ENCODE data around the gene PTGES.
"Not testable (repeated sequence)": the region's sequence is repeated elsewhere in the genome, so short reads cannot be mapped to it uniquely, and the experiment has no call there.

Gene PTGES

DNA sequence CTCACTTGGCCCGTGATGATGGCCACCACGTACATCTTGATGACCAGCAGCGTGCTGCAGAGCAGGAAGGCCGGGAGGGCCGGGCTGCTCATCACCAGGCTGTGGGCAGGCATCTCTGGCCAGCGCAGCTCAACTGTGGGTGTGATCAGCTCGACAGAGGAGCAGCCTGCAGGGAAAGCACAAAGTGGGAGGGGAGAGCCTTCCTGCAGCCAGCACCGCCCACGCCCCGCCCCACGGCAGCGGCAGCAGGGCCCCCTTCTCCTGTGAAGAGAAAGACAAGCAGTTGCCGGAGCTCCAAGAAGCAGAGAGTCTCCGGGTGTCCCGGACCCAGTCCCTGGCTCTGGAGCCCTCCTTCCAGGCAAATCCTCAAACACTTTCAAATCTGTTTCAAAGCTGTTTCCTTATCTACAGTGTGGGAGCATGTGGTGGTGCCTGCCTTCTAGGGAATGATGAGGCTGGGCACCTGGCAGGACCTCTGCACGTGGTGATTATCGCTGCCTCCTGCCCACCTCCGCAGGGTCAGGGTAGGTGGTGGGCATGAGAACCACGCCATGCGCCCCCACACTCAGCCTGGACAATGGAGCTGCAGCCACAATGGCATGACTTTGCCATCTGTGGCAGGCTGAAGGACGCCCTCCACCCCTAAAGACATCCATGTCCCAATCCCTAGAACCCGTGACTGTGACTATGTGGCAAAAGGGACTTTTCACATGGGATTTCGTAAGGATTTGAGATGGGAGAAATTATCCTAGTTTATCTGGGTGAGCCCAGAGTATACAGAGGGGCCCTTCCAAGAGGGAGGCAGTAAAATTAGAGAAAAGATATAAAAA lies at the start of gene PTGES:
Gene PTGES, minus strand, starts transcription at position 143 of the 830 bp plus-strand sequence. Its CDS starts 30 bp downstream, at position 113.
- peak; percentile 7 to 45 for DNase-seq (ENCODE audit: low read depth in 2 of 2)

DNA sequence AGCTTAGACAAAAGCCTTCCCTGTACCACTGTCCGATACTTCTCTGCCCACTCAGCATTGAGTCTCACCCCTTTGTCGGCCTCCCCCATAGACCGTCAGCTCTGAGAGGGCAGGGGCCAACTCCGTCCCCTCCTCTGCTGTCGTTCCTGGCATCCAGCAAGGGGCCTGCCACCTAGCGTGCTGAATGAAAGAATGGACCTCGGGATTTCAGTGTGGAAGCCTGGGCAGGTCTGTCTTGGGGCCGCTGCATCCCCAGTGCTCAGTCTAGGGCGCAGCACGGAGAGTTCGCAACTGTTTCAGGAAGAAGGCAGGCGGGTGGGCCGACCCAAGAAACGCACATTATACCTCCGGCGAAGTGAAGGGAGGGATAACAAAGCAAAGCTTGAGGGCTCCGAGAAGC lies 48.7 kb upstream of the PTGES start:
- DNase-seq (ENCODE audit: low read depth in 2 of 2) = no peak

- DNase-seq (ENCODE audit: low read depth in 2 of 2) = no peak
Measured at GRCh38 chr9:129798973-129799372, 46.1 kb upstream of the PTGES start.

DNA sequence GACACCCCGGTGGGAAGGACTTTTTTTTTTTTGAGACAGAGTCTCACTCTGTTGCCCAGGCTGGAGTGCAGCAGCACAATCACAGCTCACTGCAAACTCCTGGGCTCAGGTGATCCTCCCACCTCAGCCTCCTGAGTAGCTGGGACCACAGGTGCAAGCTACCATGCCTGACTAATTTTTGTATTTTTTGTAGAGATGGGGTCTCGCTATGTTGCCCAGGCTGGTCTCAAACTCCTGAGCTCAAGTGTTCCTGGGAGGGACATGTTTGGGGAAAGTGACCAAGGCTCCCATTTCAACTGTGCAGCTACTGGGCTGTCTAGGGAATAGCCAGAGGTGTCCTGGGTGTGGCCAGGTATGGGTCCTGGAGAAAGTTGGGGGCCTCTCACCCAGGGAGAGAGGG lies 43.2 kb upstream of the PTGES start:
- DNase-seq (ENCODE audit: low read depth in 2 of 2) = not testable (repeated sequence)

GRCh38 chr9:129794549-129794948 lies 41.7 kb upstream of the PTGES start:
- no peak for DNase-seq (ENCODE audit: low read depth in 2 of 2)

GRCh38 chr9:129786481-129786880 lies 33.6 kb upstream of the PTGES start:
- DNase-seq (ENCODE audit: low read depth in 2 of 2) = no peak

DNA sequence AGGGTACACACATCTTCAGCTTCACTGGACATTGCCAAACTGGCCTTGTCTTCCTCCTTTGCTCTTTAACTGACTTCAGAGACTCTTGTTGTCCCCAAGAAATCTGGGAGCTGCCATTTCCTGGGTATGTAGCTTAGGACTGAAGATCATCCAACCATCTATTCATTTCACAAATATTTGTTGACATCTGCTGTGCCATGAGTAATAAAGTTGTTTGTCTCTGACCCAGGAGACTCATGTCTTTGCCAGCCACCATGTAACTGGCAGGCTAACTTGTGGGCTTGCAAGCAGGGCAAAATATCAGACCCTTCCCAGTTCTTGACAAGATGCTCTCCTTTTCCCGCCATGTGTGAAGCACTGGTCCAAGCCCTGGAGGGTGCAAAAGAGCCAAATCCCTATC lies 33.0 kb upstream of the PTGES start:
- DNase-seq (ENCODE audit: low read depth in 2 of 2) = no peak

DNA sequence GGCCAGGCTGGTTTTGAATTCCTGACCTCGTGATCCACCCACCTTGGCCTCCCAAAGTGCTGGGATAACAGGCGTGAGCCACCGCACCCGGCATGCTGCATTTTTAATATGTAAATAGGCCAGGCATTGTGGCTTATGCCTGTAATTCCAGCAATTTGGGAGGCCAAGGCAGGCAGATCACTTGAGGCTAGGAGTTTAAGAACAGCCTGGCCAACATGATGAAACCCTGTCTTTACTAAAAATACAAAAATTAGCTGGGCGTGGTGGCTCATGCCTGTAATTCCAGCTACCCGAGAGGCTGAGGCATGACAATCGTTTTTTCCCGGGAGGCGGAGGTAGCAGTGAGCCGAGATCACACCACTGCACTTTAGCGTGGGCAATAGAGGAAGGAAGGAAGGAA lies 32.1 kb upstream of the PTGES start:
- DNase-seq (ENCODE audit: low read depth in 2 of 2) = not testable (repeated sequence)

GRCh38 chr9:129783516-129784361 lies 30.9 kb upstream of the PTGES start:
- DNase-seq (ENCODE audit: low read depth in 2 of 2) = peak; percentile 39 to 64

- DNase-seq (ENCODE audit: low read depth in 2 of 2) = no peak
Measured at GRCh38 chr9:129781981-129782380, 29.1 kb upstream of the PTGES start.

DNA sequence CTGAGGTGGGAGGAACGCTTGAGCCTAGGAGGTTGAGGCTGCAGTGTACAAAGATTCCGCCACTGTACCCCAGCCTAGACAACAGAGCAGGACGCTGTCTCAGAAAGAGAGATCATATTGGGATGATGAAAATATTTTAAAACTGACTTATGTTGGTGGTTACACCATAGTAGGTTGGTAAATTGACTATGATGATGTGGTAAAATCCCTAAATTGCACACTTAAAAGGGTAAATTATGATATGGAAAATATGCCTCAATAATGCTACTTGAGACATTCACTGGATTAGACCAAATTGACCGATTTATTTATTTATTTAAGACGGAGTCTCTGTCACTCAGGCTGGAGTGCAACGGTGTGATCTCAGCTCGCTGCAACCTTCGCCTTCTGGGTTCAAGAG lies 28.3 kb upstream of the PTGES start:
- no peak for DNase-seq (ENCODE audit: low read depth in 2 of 2)

- no peak for DNase-seq (ENCODE audit: low read depth in 2 of 2)
Measured at GRCh38 chr9:129779560-129780190, 26.8 kb upstream of the PTGES start.

- no peak for DNase-seq (ENCODE audit: low read depth in 2 of 2)
Measured at GRCh38 chr9:129778469-129778868, 25.6 kb upstream of the PTGES start.

GRCh38 chr9:129777769-129778130 lies 24.9 kb upstream of the PTGES start:
- DNase-seq (ENCODE audit: low read depth in 2 of 2) = no peak

DNA sequence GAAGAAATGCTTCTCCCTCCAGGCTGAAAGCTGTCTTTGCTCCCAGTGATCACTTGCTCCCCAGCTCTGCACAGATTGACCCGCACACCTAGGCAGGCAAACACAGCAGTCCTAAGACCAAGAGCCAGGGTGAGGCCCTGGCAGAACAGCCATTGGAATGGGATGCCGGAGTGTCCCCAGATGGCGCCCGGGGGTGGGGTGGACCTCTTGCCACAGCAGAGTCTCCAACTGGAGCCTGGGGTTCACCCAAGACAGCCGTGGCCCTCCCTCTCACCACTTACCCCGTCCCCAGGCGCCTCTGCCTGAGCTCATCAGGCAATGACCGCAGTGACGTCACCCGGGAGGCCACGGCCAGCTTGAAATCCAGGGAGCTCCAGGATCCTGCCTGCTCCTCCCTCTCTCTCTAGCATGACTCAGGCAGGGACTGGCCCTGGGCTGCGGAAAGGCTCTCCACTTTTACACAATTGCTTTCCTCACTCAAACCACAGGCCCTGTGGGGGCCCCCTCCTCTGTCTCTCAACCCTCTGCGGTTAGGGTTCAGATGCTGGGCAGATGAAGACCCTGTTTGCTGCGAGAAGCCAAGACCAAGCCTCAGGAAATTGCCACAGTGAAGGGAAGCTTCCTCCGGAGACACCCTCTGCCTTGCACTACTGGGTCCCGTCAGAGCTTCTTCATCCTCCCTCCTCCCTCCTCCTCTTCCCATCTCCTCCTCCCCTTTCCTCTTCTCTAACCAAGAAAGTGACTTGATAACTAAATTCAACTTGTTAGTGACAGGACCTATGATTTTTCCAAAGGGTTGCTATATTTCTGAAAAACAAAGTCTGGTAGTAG lies 24.3 kb upstream of the PTGES start:
- no peak for DNase-seq (ENCODE audit: low read depth in 2 of 2)

- no peak for DNase-seq (ENCODE audit: low read depth in 2 of 2)
Measured at GRCh38 chr9:129776566-129776937, 23.7 kb upstream of the PTGES start.

- not testable (repeated sequence) for DNase-seq (ENCODE audit: low read depth in 2 of 2)
Measured at GRCh38 chr9:129776096-129776495, 23.3 kb upstream of the PTGES start.

- no peak for DNase-seq (ENCODE audit: low read depth in 2 of 2)
Measured at GRCh38 chr9:129775448-129775798, 22.6 kb upstream of the PTGES start.

GRCh38 chr9:129774791-129775447 lies 22.1 kb upstream of the PTGES start:
- no peak for DNase-seq (ENCODE audit: low read depth in 2 of 2)

- no peak for DNase-seq (ENCODE audit: low read depth in 2 of 2)
Measured at GRCh38 chr9:129773262-129774048, 20.6 kb upstream of the PTGES start.
